H9 (cell line): ENCODE measurements around the gene SPINT4. TPM values are rescaled to one million over a fixed set of nuclear protein-coding genes. Genes with fewer than 3 reads are reported as not detected.

Experiments
- DNase-seq: peaks from one replicate; pipeline ENCODE4 v3.0.0-alpha.2; 2017
- H2AFZ ChIP-seq: one replicate; pipeline ENCODE4 v1.6.1; 2013; ENCODE audit warnings: mild to moderate bottlenecking, low read length, control low read depth, moderate library complexity
- H2AK5ac ChIP-seq: 2 replicates; pipeline ENCODE4 v1.6.1; 2013; ENCODE audit warnings: low read length, control low read depth, mixed read lengths; ENCODE audit not compliant: insufficient read length
- H2BK120ac ChIP-seq: one replicate; pipeline ENCODE4 v1.6.1; 2013; ENCODE audit warnings: low read depth, mild to moderate bottlenecking, low read length, control low read depth, inconsistent platforms; ENCODE audit not compliant: poor library complexity, severe bottlenecking
- H2BK12ac ChIP-seq: 2 replicates; pipeline ENCODE4 v1.6.1; 2013; ENCODE audit warnings: low read length, control low read depth, mixed read lengths, low read depth; ENCODE audit not compliant: insufficient read length
- H2BK15ac ChIP-seq: 2 replicates; pipeline ENCODE4 v1.6.1; 2013; ENCODE audit warnings: low read depth, low read length, control low read depth
- H2BK20ac ChIP-seq: one replicate; pipeline ENCODE4 v1.6.1; 2013; ENCODE audit warnings: low read depth, mild to moderate bottlenecking, low read length, control low read depth, inconsistent platforms; ENCODE audit not compliant: poor library complexity, severe bottlenecking
- H2BK5ac ChIP-seq: 2 replicates; pipeline ENCODE4 v1.6.1; 2013; ENCODE audit warnings: low read length, control low read depth, mixed read lengths; ENCODE audit not compliant: insufficient read length
- H3K14ac ChIP-seq: 2 replicates; pipeline ENCODE4 v1.6.1; 2013; ENCODE audit warnings: low read length, control low read depth; ENCODE audit not compliant: insufficient read depth
- H3K18ac ChIP-seq: 2 replicates; pipeline ENCODE4 v1.6.1; 2013; ENCODE audit warnings: low read depth, mild to moderate bottlenecking, mixed read lengths, low read length, control low read depth; ENCODE audit not compliant: insufficient read length
- H3K23ac ChIP-seq: 2 replicates; pipeline ENCODE4 v1.6.1; 2013; ENCODE audit warnings: low read length, control low read depth, mixed read lengths, low read depth; ENCODE audit not compliant: insufficient read length
- H3K23me2 ChIP-seq: 2 replicates; pipeline ENCODE4 v1.6.1; 2013; ENCODE audit warnings: low read depth, mild to moderate bottlenecking, mixed read lengths, low read length, control low read depth; ENCODE audit not compliant: insufficient read length, poor library complexity, severe bottlenecking
- H3K27ac ChIP-seq: 2 replicates; pipeline ENCODE4 v1.5.1; 2013; ENCODE audit warnings: low read length, control low read depth, mixed read lengths, low read depth; ENCODE audit not compliant: insufficient read length
- H3K27me3 ChIP-seq: 2 replicates; pipeline ENCODE4 v1.6.1; 2013; ENCODE audit warnings: low read length, control low read depth, inconsistent platforms; ENCODE audit not compliant: insufficient read depth
- H3K4ac ChIP-seq: 2 replicates; pipeline ENCODE4 v1.6.1; 2013; ENCODE audit warnings: low read depth, mild to moderate bottlenecking, control low read depth, inconsistent platforms, low read length, moderate library complexity
- H3K4me1 ChIP-seq: 2 replicates; pipeline ENCODE4 v1.6.1; 2013; ENCODE audit warnings: low read length, control low read depth, inconsistent platforms; ENCODE audit not compliant: insufficient read depth
- H3K4me2 ChIP-seq: 2 replicates; pipeline ENCODE4 v1.6.1; 2013; ENCODE audit warnings: low read length, control low read depth, mixed read lengths; ENCODE audit not compliant: insufficient read length, insufficient read depth
- H3K56ac ChIP-seq: 2 replicates; pipeline ENCODE4 v1.6.1; 2013; ENCODE audit warnings: low read depth, mild to moderate bottlenecking, mixed read lengths, low read length, control low read depth; ENCODE audit not compliant: insufficient read length
- H3K79me1 ChIP-seq: 2 replicates; pipeline ENCODE4 v1.6.1; 2013; ENCODE audit warnings: low read depth, mild to moderate bottlenecking, moderate library complexity, low read length, control low read depth, inconsistent platforms; ENCODE audit not compliant: insufficient read depth, poor library complexity, severe bottlenecking
- H3K79me2 ChIP-seq: 2 replicates; pipeline ENCODE4 v1.6.1; 2013; ENCODE audit warnings: low read length, control low read depth, inconsistent platforms; ENCODE audit not compliant: insufficient read depth
- H3K9ac ChIP-seq: 2 replicates; pipeline ENCODE4 v1.6.1; 2013; ENCODE audit warnings: low read length, control low read depth, mixed read lengths; ENCODE audit not compliant: insufficient read length; ENCODE audit errors: extremely low read depth
- H3K9me3 ChIP-seq: one replicate; pipeline ENCODE4 v1.6.1; 2013; ENCODE audit warnings: low read depth, low read length, inconsistent platforms; ENCODE audit not compliant: control insufficient read depth
- H3T11ph ChIP-seq: one replicate; pipeline ENCODE4 v1.6.1; 2013; ENCODE audit warnings: mild to moderate bottlenecking, low read length, control low read depth, inconsistent platforms
- H4K20me1 ChIP-seq: one replicate; pipeline ENCODE4 v1.6.1; 2013; ENCODE audit not compliant: control insufficient read depth, insufficient read length, insufficient read depth
- H4K5ac ChIP-seq: 2 replicates; pipeline ENCODE4 v1.6.1; 2013; ENCODE audit warnings: low read depth, mild to moderate bottlenecking, mixed read lengths, low read length, control low read depth; ENCODE audit not compliant: insufficient read length
- H4K8ac ChIP-seq: replicated peaks from 2 replicates; pipeline ENCODE4 v1.6.1; 2013; ENCODE audit warnings: low read length, control low read depth, mixed read lengths, low read depth; ENCODE audit not compliant: insufficient read length
- H4K91ac ChIP-seq: 2 replicates; pipeline ENCODE4 v1.6.1; 2013; ENCODE audit warnings: low read depth, mild to moderate bottlenecking, moderate library complexity, mixed read lengths, low read length, control low read depth; ENCODE audit not compliant: insufficient read length
- H3K27ac Mint-ChIP-seq, 3 experiments: 2 replicates in 2 of 3; 3 replicates in 1 of 3; pipeline ENCODE4 v1.8.0; 2020 to 2021; ENCODE audit warnings: mixed read lengths in 3 of 3, mild to moderate bottlenecking in 1 of 3, moderate library complexity in 1 of 3
- H3K27me3 Mint-ChIP-seq: 2 replicates; pipeline ENCODE4 v1.8.0; 2021; ENCODE audit warnings: low read depth, mild to moderate bottlenecking, moderate library complexity, mixed read lengths
- H3K36me3 Mint-ChIP-seq, 3 experiments: 2 replicates in 2 of 3; 3 replicates in 1 of 3; pipeline ENCODE4 v1.8.0; 2020 to 2021; ENCODE audit warnings: low read depth in 3 of 3, mixed read lengths in 3 of 3; ENCODE audit not compliant: insufficient read depth in 1 of 3
- H3K4me1 Mint-ChIP-seq, 2 experiments: 2 replicates each; pipeline ENCODE4 v1.8.0; 2020; ENCODE audit warnings: mixed read lengths in 2 of 2
- H3K4me3 Mint-ChIP-seq, 2 experiments: 2 replicates in 1 of 2; 3 replicates in 1 of 2; pipeline ENCODE4 v1.8.0; 2020 to 2021; ENCODE audit warnings: mild to moderate bottlenecking in 2 of 2, mixed read lengths in 2 of 2, moderate library complexity in 1 of 2
- H3K9me3 Mint-ChIP-seq, 2 experiments: 2 replicates in 1 of 2; 3 replicates in 1 of 2; pipeline ENCODE4 v1.8.0; 2020; ENCODE audit warnings: mild to moderate bottlenecking in 2 of 2, mixed read lengths in 2 of 2, moderate library complexity in 1 of 2
- total RNA-seq: library from RNA; stranded (reverse); gene quantifications from 2 replicates; pipeline ENCODE4 v1.2.1, GENCODE V29; 2021
- TF ChIP-seq, protein P1 (sequence below): fragments of 200-600 bp; sonication (generic); conservative IDR thresholded peaks from 3 replicates; pipeline ENCODE4 v1.8.0; 2021; ENCODE audit warnings: antibody characterized with exemption, mild to moderate bottlenecking

SPINT4 gene
- total RNA-seq, 1 experiment from 2014 or later, result not detected

DNA sequence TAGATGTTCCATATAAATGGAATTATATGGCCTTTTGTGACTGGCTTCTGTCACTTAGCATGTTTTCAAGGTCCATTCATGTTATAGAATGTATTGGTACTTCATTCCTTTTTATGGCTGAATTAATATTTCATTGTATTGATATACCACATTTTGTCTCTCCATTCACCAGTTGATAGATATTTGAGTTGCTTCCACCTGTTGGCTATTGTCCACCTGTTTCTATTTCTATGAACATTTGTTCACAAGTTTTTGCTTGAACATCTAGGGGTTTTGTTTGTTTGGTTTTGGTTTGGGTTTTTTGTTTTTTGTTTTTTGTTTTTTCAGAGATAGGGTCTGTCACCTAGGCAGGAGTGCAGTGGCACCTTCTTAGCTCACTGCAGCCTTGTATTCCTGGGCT is 46.3 kb downstream of the SPINT4 start:
- H3K4ac ChIP-seq, result no peak overlapping the region
- no peak overlapping the region for H2BK15ac ChIP-seq
- no peak overlapping the region for H3K14ac ChIP-seq
- H4K91ac ChIP-seq, result no peak overlapping the region
- H4K5ac ChIP-seq, result no peak overlapping the region
- H3K36me3 Mint-ChIP-seq, result no peaks in the 10 kb centered on the region; a peak in 1 of 7 replicates
- no peak overlapping the region for H3K4me2 ChIP-seq
- no peak overlapping the region for H2BK20ac ChIP-seq
- no peak overlapping the region for H4K8ac ChIP-seq
- no peaks in the 10 kb centered on the region for H3K23me2 ChIP-seq
- no peak overlapping the region for H2BK5ac ChIP-seq
- peaks cover 1% of the 10 kb centered on the region for H3K27me3 Mint-ChIP-seq
- no peak overlapping the region; a peak in 2 of 7 replicates for H3K27ac Mint-ChIP-seq
- DNase-seq, result no peak
- no peak overlapping the region for H3K27ac ChIP-seq
- no peak overlapping the region for H2BK120ac ChIP-seq
- H3K56ac ChIP-seq, result no peak overlapping the region
- H3K9ac ChIP-seq, result no peak overlapping the region
- H3K27me3 ChIP-seq, result no peaks in the 10 kb centered on the region
- H2BK12ac ChIP-seq, result no peak overlapping the region
- no peaks in the 10 kb centered on the region for H3K79me1 ChIP-seq
- H3K18ac ChIP-seq, result no peak overlapping the region
- H3K4me1 Mint-ChIP-seq, result peaks cover 13 to 15% of the 10 kb centered on the region in 2 experiments
- no peak overlapping the region for H3K23ac ChIP-seq
- H3K79me2 ChIP-seq, result no peaks in the 10 kb centered on the region
- no peak overlapping the region for H3K4me3 Mint-ChIP-seq
- peaks cover 7% of the 10 kb centered on the region; the same call in 1 of the 2 replicates for H3K4me1 ChIP-seq
- TF ChIP-seq, protein P1, sequence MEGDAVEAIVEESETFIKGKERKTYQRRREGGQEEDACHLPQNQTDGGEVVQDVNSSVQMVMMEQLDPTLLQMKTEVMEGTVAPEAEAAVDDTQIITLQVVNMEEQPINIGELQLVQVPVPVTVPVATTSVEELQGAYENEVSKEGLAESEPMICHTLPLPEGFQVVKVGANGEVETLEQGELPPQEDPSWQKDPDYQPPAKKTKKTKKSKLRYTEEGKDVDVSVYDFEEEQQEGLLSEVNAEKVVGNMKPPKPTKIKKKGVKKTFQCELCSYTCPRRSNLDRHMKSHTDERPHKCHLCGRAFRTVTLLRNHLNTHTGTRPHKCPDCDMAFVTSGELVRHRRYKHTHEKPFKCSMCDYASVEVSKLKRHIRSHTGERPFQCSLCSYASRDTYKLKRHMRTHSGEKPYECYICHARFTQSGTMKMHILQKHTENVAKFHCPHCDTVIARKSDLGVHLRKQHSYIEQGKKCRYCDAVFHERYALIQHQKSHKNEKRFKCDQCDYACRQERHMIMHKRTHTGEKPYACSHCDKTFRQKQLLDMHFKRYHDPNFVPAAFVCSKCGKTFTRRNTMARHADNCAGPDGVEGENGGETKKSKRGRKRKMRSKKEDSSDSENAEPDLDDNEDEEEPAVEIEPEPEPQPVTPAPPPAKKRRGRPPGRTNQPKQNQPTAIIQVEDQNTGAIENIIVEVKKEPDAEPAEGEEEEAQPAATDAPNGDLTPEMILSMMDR, result no peak
- no peaks in the 10 kb centered on the region; a peak in 1 of 5 replicates for H3K9me3 Mint-ChIP-seq
- H2AK5ac ChIP-seq, result no peak overlapping the region
- no peaks in the 10 kb centered on the region for H3K9me3 ChIP-seq
- no peak overlapping the region for H2AFZ ChIP-seq
- H4K20me1 ChIP-seq, result no peaks in the 10 kb centered on the region
- no peak overlapping the region for H3T11ph ChIP-seq
